Activated CD4-positive, CD25-positive, alpha-beta regulatory T cell treated with anti-CD3 and anti-CD28 coated beads, Interleukin-2, amount 50 U/mL, for 16 hours (primary cell): ENCODE results near the gene KLK14.

Experiments used
- DNase-seq: peaks from one replicate; pipeline ENCODE4 v3.0.0-alpha.2; 2020; ENCODE audit warnings: low read depth, low spot score

The KLK14 gene

DNA sequence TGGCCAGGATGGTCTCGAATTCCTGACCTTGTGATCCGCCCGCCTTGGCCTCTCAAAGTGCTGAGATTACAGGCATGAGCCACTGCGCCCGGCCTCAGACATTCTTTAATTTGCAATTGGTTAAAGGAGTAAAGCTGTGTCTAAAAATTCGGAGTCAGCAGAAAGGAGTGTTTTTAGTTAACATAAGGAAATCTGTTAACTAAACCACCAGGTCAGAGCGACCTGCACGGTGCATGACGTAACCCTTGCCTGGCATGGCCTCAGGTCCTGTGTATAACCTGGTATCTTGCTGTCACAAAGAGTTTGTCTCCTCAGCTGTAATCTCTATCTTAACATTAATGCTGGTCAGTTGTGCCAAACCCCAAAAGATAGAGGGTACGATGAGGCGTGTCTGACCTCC, 38.4 kb downstream of the KLK14 start:
- DNase-seq, result no peak

GRCh38 chr19:51043497-51043896, 39.2 kb downstream of the KLK14 start:
- DNase-seq, result no peak

GRCh38 chr19:51040151-51040550, 42.5 kb downstream of the KLK14 start:
- DNase-seq, result no peak

- DNase-seq, result no peak
Measured at GRCh38 chr19:51036519-51036918, 46.2 kb downstream of the KLK14 start.

DNA sequence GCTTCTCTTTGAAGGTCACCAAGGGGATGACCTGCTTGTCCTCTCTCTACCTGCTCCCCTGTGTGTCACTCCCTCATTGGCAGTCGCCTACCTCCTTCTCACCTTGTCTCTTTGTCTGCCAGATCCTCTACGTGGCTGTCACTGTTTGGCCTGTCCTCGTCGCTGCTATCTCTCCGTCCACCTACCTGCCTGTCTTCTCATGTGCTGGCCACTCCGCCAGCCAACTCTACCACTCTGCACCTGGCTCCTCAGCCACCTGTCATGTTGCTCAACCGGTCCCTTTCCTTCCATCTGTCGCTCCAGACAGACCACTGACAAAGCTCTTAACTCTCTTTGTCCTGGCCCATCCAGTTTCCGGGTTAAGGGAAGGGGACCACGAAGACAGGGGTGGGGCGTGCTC, 48.0 kb downstream of the KLK14 start, which contains the start of gene KLK12:
Gene KLK12, minus strand, starts transcription at position 299 of the 400 bp plus-strand sequence. CDS start 381 bp downstream, outside the sequence.
- DNase-seq, result no peak

DNA sequence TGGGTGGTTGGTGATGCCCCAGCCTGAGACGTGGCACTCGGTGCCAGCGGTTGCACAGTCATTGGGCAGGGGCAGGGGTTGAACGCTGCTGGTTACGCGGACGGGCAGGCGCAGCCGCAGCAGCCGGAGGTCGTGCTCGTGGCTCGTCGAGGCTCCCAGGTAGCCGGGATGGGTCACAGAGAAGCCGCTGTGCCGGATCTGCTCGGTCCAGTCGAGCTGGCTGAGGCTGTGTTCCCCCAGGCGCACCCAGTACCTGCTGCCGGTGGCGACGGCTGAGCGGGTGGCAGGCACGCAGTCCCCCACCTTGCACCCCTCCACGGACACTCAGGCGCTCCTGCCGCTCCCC, 50.8 kb downstream of the KLK14 start:
- DNase-seq, result no peak

GRCh38 chr19:51031220-51031879, 51.3 kb downstream of the KLK14 start:
- DNase-seq, result no peak

- no peak for DNase-seq
Measured at GRCh38 chr19:51030631-51031030, 52.1 kb downstream of the KLK14 start.

- no peak for DNase-seq
Measured at GRCh38 chr19:51029718-51030117, 53.0 kb downstream of the KLK14 start.
